HG02588 (cell line): ENCODE results near the gene TRPM2.
A peak's percentile ranks its signal among the peaks of the same experiment; 100 is the strongest.

Experiments
- ATAC-seq: cut with Tn5 transposase; IDR thresholded peaks from one replicate; pipeline ENCODE4 v1.9.1; 2021; ENCODE audit warnings: mild to moderate bottlenecking, moderate library complexity; ENCODE audit not compliant: unreplicated experiment

Gene TRPM2

DNA sequence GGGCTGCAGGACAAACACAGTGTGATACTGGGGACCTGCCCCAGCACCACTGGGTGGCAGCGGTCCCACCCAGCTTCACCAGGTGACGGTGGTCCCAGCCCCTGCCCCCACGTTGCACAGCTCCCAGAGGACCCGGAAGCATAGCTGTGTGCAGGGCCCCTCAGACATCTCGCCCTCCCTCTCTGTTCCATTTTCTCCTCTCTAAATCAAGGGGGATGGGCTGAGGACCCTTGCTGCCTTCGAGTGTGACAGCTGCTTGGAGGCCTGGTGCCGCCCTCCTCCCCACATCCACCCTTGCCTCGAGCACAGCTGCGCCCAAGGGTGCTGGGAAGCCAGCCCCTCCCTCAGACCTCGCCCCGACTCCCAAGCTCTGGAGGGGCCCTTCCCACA, 85.8 kb downstream of the TRPM2 start:
- ATAC-seq, result no peak

DNA sequence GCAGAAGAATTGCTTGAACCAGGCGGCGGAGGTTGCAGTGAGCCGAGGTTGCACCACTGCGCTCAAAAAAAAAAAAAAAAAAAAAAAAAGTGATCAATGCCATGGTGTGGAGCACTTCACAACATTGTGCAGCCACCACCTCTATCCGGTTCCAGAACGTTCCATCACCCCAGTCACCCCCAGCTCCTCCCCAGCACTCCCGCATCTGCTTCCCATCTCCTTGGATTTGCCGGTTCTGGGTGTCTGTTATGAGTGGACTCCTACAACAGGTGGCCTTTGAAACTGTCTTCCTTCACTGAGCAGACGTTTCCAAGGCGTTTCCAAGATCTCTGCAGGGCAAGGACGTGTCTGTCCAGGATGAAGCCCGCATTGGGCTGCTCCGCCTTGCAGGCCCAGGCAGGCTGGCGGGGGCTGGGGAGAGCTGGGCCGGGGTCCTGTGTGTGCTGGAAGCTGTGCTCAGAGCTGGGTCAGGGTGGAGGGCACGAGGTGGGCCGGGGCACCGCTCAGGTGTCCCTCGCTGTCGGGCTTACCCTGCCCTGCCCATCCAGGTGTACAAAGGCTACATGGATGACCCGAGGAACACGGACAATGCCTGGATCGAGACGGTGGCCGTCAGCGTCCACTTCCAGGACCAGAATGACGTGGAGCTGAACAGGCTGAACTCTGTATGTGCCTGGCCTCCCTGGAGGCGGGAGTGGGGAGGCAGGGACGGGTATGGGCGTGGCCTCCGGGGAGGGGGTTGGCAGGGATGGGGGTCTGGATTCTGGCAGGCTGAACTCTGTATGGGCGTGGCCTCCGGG, 87.0 kb downstream of the TRPM2 start:
- no peak for ATAC-seq

DNA sequence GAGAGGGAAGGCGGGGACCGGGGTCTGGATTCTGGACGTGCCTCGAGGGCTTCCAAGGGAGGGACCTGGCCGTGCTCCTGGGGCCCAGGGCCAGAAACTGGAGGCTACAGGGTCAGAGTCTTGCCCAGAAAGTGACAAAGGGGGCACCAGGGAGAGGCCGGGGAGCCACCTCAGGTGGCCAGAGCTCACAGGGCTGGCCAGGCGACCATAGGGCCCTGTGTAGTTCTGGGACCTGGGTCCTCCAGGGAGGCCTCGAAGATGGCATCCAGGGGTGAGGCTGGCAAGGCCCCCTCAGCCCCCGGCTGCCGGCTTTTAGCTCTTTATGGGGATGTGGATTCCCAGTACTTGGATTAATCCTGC, 87.6 kb downstream of the TRPM2 start:
- ATAC-seq, result no peak

DNA sequence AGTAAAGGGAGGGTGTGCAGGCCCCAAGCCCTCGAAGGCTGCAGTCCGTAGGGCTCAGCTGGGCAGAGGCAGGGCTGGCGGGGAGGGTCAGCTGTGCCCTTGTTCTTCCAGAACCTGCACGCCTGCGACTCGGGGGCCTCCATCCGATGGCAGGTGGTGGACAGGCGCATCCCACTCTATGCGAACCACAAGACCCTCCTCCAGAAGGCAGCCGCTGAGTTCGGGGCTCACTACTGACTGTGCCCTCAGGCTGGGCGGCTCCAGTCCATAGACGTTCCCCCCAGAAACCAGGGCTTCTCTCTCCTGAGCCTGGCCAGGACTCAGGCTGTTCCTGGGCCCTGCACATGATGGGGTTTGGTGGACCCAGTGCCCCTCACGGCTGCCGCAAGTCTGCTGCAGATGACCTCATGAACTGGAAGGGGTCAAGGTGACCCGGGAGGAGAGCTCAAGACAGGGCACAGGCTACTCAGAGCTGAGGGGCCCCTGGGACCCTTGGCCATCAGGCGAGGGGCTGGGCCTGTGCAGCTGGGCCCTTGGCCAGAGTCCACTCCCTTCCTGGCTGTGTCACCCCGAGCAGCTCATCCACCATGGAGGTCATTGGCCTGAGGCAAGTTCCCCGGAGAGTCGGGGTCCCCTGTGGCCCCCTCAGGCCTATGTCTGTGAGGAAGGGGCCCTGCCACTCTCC, 88.3 kb downstream of the TRPM2 start:
- no peak for ATAC-seq

DNA sequence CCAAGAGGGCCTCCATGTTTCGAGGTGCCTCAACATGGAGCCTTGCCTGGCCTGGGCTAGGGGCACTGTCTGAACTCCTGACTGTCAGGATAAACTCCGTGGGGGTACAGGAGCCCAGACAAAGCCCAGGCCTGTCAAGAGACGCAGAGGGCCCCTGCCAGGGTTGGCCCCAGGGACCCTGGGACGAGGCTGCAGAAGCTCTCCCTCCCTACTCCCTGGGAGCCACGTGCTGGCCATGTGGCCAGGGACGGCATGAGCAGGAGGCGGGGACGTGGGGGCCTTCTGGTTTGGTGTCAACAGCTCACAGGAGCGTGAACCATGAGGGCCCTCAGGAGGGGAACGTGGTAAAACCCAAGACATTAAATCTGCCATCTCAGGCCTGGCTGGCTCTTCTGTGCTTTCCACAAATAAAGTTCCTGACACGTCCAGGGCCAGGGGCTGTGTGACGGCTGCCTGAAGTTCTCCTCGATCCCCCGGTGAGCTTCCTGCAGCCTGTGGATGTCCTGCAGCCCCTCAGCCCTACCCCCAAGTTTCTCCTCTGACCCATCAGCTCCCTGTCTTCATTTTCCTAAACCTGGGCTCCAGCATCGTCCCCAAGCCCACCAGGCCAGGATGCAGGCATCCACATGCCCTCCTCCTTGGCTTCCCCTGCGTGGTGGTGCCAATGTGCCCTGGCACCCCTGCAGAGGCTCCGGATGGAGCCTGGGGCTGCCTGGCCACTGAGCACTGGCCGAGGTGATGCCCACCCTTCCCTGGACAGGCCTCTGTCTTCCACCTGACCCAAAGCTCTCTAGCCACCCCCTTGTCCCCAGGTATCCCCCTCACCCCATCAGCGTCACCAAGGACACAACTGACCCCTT, 89.1 kb downstream of the TRPM2 start:
- no peak for ATAC-seq

DNA sequence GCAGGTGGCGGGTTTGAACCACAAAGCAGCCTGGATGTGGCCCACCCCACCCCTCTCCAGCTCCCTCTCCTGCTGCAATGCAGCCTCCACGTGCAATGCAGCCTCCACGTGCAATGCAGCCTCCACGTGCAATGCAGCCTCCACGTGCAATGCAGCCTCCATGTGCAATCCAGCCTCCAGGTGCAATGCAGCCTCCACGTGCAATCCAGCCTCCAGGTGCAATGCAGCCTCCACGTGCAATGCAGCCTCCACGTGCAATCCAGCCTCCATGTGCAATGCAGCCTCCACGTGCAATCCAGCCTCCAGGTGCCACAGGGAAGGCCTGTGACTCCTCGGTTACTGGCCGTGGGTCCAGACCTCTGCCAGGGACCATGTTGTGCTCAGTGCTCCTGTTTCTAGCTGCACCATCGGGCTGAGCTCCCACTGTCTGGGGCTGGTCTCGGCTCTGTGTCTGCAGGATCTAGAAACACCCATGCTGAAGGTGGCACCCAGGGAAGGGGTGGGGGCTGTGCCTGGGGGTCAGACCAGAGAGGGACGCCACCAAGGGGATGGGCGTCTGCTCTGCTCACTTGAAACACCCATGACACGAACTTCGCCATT, 90.0 kb downstream of the TRPM2 start:
- no peak for ATAC-seq

DNA sequence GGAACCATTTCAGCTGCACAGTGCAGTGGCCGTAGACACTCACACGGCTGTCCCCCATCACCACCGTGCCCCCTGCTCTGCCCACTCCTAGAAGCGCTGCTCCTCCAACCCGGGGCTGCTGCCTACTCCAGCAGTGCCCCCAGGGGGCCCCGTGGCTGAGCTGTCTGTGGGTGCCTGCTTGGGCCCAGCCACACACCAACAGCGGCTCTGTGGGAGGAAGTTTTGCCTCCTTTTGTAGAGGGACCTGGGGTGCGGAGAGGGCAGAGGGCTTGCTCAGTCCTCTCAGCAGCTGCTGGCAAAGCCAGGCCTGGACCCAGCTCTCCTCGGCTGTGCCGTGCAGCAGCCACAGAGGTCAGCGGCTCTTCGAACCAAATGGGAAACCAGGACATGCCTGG, 90.5 kb downstream of the TRPM2 start:
- no peak for ATAC-seq

DNA sequence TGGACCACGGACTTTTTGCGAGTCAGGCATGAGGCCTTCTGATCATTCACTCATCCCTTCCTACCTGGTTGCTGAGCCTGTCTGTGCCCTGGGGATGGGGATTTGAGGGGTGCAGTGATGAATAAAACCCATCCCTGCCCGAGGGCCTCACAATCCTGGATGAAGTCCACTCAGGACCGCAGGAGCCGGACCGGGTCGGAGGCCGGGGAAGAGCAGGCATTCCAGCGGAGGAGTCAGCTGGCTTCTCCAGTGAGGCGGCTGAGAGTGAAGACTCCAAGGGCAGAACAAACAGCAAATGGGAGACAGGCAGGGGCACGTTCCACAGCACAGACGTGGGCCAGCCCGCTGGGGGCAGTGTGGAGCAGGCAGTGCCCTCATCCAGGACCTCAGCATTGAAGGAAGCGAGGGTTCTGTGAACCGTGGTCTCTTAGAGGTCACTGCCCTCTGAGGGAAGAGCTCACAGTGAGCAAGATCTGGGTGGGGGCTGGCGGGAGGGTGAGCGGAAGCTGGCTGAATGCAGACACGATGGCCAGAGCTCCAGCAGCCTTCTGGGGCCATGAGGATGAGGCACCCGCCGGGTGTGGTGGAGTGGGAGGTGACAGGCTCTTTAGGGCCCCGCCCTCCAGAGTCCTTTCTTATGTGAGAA, 91.0 kb downstream of the TRPM2 start:
- no peak for ATAC-seq

DNA sequence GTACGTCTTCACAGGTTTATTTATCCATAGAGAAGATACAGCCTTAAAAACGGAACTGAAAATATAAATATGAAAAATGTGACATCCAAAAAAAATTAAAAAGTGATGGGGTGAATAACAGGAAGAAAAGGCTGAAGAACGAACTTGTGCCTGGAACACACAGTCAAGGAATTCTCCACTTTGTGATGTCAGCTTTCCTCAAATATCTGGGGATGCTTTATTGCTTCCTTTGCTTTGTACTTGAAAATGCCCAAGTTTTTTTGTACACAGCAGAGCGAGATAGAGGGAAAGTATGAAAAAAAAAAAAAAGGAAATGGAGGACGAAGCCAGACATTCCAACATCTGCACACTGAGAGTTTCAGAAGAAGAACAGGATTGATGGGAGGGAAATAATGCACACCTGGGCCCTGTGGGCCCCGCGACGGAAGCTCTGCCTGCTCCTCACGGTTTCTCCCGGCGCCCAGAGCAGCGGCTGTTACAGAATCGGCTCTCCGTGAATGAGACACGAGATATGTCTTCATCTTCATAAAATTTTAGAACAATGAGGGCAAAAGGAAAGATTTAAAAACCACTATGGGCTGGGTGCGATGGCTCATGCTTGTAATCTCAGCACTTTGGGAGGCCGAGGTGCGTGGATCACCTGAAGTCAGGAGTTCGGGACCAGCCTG, 91.9 kb downstream of the TRPM2 start:
- no peak for ATAC-seq

DNA sequence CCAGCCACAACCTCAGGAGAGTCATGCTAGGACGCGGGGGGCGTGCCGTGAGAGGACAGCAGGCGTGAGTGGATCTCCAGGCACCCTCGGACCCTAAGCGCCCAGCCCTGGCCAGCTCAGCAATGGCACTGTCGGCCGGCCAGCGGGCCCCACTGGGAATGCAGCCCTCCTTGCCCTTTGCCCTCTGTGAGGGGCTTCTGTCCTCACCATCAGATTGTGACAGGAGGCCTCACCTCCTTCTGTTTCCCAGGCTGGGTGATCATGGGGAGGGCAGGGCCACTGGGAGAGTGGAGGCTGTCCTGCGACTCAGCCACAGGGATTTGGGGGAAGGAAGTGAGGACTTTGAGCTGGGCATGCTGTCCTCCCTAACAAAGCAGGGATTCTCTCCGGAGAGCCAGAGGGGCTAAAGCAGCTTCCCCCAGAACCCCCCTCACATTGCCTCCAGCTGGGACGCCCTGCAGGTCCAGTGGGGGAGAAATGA, 95.3 kb downstream of the TRPM2 start:
- ATAC-seq, result no peak

DNA sequence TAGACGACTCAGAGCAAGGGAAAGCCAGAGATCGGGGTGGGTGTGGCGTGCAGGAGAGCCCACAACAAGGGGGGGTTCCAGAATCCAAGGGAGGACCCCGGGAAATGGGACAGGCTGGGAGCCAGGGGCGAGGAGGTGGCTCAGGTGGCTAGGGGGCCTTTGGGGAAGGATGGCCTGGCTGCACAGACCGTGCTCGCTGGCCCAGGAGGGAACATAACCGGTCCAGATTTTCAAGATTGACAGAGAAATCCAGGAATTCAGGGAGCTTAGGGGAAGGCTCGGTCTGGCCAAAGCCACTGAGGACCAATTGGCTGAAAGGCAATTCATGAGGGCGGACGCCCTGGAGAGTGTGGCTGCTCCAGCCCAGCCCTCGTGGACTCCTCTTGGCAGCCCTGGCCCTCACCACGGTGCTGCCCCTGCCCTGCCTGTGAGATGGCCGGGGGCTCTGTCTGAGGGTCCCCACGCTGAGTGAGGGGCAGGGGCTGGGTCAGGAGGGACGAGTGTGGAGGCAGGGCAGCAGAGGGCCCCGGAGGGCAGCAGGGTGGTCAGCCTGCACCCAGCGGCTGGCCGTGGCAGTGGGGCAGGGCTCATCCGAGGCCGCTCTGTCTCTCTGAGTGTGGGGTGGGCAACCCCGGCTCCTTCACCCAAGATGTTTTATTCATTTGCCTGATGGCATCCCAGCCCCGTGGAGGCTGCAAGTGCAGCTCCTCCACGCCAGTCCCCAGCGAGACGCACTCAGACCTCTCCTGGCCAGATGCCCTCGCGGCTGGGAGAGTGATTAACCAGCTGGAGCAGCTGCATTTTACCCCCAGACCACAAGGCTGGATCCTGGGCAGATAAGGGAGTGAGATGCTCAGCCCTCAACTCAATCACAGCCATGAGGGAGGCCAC, 96.3 kb downstream of the TRPM2 start:
- ATAC-seq, result no peak

DNA sequence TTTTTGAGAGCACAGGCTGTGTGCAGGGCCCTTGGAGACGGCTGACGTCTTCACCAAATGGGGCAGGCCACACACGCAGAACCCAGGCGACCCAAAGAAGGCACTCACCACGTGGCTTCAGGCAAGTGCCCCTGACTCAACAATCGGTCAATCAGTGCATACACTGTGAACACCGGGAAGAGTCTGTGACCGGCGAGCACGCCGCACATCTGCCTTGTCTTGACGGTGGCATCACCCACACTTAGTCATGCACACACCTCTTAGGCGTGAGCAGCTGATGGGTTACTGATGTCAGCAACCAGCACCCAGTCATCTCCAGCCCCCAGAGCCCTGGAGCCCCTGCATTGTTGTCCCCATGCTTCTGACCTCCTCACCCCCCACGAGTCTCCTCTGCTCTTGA, 97.0 kb downstream of the TRPM2 start:
- ATAC-seq, result no peak

DNA sequence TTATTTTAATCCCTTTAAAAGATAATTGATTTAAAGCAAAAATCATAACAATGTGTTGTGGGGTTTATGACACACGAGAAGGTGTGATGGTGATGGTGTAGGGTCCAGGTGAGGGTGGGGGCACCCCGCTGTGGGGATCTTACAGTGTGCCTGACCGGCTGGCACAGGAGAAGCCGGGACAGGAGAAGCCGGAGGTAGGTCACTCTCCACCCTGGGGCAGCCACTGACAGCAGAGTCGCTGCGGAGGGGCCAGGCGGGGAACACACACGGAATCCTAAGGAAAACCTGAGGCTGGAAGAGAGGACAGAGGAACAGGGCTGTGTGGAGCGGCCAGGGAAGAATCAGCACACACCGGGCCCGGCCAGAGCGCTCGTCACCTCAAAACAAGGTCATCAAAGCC, 97.6 kb downstream of the TRPM2 start:
- no peak for ATAC-seq

DNA sequence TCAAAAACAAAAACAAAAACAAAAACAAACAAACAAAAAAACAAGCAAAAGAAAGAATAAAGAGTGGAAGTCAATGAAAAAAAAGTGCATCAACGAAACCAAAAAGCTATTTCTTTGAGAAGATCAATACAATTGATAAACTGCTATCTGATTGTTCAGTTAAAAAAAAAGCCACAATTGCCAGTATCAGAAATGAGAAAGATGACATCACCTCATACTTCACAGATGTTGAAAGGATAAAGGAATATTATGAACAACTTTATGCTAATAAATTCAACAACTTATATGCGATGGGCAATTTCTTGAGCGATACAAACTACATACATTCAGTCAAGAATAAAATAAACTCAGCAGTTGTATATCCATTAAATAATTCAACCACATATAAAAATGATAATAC, 99.7 kb downstream of the TRPM2 start:
- ATAC-seq, result no peak

DNA sequence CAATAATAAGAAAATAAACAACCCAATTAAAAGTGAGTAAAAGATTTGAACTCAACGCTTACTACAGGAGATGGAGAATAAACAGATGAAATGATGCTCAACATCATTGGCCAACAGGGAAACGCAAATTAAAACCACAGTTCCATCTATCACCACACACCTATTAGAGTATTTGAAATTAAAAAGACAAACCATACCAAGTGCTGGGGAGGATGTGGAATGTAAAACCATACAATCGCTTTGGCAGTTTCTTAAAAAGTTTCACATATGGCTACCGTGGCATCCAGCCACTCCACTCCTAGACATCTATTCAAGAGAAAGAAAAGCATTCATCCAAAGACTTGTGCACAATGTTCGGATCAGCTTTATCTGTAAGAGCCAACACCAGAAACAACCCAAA, 100.6 kb downstream of the TRPM2 start:
- no peak for ATAC-seq

DNA sequence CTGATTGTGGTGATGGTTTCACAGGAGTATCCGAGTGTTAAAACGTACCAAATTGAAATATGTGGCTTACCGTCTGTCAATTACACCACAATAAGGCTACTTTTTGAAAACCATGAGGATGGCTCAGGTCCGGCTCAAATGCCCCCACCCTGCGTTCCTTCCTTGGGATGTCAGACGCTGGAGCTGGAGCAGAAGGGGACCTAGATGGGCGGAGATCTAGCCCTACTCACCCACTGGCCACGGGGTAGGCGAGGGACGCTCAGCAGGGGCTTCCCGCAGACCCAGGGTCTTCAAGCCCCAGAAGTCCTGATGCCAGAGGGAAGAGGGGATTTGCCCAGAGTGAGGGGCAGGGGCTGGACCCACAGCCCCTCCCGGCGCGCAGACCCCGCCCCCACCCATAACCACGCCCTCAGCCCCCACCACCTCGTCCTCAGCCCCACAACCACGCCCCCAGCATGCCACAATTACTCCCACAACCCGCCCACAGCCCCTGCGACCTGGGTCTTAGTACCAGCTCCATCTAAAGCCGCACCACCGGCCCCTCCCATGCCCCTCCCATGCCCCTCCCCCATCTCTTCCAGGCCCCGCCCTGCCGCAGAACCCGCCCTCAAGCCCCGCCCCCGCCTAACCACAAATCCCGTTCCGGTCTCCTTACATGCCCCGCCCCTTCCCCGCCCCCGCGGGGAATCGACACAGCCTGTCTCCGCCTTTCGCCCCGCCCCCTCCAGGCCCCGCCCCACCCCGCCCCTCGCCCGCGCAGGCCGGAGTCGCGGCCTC, 101.5 kb downstream of the TRPM2 start, which contains the start of gene LRRC3:
TSS of gene LRRC3 (plus strand) at position 764 of the 777 bp plus-strand sequence. CDS start 1,135 bp downstream, outside the sequence.
- peak; percentile 50 for ATAC-seq

DNA sequence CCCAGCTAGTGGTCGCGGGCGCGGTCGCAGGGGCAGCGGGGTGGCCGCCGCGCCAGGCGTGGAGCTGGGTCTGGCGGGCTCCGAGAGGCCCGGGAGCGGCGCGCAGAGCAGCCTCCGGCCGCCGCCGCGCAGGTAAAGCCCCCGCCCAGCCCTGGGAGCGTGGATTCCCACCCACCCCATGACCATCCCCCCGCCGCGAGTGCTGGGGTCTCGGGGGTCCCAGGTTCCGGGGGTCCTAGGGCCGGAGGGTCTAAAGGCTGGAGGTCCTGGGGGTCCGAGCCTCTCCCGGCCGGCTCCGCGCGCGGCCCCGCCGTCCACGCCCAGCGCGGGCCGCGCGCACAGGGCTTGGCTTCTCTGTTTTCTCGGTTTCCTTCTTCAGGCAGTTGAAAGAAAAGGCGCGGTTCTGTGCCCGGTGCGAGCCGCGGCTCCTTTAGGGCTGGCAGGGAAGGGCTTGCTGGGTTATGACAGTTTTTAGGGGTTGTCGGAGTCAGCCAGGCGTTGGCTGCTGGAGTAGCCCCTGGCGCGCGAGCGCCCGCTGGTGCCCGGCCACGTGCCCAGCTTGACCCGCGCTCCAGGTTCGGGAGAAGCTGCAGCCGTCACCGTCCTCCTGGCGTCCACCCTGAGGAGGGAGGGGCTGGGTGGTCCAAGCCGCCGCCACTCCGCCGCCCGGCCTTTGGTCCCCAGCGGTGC, 102.2 kb downstream of the TRPM2 start:
- ATAC-seq, result peak; percentile 42
